NCI-H510A (cell line): ENCODE measurements around the gene GLOD5.

Experiments
- DNase-seq: peaks from one replicate; lab custom pipeline; 2025; lab: John Stamatoyannopoulos, UW

Gene GLOD5

DNA sequence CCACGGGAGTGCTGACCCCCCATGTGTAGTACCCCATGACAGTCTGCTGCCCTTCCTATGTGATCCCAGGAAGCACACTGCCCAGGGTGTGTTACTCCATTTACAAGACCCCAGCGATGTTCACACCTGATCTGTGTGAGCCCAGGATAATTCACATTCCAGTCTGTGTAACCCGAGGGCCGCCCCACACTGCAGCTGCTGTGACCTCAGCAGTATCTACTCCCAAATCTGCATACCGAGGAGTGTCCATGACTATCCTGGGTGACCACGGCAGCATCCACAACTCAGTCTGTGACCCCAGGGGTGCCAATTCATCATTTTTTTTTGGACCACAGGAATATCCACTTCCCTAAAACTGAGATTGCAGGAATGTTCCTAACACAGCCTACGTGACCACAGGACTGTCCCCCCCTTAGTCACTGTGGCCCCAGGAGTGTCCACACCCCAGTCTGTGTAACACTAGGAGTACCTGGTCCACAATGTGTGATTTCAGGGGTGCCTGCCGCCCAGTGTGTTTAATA lies 7.8 kb upstream of the GLOD5 start:
- no peak for DNase-seq

DNA sequence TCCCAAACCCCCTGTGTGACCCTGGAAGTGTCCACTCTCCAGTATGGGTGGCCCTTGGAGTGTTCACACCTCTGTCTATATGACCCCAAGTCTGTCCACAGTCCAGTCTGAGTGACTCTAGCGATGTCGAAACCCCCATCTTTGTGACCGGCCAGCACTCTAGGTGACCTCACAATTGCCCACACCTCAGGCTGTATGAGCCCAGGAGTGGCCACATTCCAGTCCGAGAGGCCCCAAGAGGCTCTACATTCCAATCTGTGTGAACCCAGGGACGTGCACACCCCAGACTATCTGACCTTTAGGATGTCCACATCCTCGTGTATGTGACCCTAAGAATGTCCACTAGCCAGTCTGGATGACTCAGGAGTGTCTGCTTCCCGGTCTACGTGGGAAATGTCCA lies 7.3 kb upstream of the GLOD5 start:
- no peak for DNase-seq

GRCh38 chrX:48769230-48769629 lies 7.7 kb downstream of the GLOD5 start:
- DNase-seq = no peak

DNA sequence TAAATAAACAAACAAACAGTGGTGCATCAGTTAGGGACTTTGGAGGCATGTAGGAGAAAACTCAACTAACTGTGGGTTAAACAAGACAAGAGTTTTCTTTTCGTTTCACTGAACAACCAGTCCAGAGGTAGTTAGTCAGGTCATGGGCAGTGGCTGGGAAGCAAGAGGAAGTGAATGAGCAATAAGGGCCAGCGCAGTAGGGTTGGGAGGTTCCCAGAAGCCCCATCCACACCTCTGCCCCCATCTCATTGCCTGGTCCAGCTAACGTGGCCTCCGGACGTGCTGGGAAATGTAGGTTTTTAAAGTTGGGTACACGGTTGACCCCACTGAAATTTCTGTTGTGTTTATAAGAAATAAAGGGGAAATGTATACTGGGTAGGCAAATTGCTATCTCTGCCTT lies 8.7 kb downstream of the GLOD5 start:
- no peak for DNase-seq

GRCh38 chrX:48772602-48773001 lies 11.1 kb downstream of the GLOD5 start:
- no peak for DNase-seq

DNA sequence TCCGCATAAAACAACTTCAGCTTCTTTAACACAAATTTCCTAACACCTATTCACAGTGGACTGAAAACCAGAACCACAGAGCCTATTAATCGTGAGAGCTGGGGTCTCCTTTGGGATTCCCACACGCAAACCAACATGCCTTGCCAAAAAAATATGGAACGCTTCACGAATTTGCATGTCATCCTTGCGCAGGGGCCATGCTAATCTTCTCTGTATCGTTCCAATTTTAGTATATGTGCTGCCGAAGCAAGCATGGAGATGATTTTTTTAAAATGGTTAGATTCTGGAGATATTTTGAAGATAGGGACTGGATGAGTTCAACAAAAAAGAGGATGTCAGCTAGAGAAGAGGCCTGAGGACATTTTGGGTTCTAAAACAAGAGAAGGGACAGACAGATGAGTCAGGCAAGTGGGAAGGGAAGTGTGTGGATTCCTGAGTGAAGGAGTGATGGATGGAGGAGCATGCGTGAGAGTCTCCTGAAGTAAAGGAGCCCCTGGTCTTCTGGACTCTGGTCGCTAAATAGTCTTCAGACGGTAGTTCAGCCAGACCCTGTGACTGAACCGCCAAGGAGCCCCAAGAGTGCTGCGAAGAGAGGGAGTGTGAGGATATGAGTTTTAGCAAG lies 15.4 kb downstream of the GLOD5 start:
- no peak for DNase-seq

DNA sequence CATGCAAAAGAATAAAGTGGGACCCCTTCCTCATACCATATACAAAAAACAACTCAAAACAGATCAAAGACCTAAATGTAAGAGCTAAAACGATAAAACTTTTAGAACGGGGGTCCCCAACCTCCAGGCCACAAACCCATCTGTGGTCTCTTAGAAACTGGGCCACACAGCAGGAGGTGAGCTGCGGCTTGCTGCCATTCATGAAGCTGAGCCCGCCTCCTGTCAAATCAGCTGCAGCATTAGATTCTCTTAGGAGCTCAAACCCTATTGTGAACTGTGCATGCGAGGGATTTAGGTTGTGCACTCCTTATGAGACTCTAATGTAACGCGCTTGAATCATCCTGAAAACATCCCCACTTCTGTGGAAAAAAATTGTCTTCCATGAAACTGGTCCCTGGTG lies 17.9 kb downstream of the GLOD5 start:
- no peak for DNase-seq

GRCh38 chrX:48781705-48782104 lies 20.2 kb downstream of the GLOD5 start:
- DNase-seq = no peak

DNA sequence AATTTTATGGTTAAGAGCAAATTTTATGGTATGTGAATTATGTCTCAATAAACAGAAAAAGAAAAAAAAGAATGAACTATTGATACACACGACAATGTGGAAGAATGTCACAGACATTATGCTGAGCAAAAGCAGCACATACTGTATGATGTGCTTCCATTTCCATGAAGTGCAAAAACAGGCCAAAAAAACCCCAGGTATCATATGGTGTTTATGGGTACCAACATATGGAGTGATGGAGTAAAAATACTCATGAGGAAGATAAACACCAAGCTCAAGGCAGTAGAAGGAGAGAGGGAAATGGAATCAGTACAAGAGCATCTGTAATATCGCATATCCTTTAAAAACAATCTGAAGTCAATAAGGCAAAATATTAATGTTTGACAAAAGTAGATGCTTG lies 20.7 kb downstream of the GLOD5 start:
- DNase-seq = no peak

DNA sequence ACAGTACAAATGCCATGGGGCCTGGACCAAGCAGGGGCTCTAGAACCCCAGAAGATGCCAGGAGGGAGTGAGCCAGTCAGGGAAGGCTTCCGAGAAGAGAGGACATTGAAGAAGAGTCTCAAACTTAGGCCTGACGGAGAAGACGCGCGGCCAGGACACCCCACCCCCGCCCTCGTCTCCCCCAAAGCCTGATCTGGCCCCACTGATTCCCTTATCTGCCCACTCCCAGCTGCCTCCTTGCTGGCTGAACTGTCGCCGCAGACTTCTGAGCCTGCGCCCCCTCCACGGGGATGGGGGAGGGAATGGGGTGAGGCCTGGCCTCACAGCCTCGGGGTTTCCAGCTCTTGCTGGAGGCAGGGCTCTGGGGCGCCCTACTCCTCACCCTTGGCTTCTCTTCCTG lies 21.2 kb downstream of the GLOD5 start:
- no peak for DNase-seq

- no peak for DNase-seq
These were observed 23.2 kb downstream of the GLOD5 start for GRCh38 chrX:48784726-48785125.

DNA sequence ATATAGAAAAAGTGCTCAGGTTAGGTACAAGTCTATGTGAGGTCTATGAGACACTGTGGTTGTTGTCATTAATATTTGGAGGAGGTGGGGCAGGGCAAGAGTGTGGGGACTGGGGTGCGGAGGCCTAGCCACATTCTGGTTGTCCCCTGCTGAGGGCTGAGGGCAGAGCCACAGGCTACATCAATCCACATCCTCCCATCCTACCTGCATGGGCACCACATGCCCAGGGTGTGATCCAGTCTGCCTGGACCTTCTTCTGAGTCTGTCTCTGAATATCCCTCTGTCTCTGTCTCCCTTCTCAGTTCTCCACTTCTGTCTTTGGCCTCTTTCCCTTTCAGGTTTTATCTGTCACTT lies 23.6 kb downstream of the GLOD5 start:
- no peak for DNase-seq

GRCh38 chrX:48785540-48786214 lies 24.1 kb downstream of the GLOD5 start:
- no peak for DNase-seq

DNA sequence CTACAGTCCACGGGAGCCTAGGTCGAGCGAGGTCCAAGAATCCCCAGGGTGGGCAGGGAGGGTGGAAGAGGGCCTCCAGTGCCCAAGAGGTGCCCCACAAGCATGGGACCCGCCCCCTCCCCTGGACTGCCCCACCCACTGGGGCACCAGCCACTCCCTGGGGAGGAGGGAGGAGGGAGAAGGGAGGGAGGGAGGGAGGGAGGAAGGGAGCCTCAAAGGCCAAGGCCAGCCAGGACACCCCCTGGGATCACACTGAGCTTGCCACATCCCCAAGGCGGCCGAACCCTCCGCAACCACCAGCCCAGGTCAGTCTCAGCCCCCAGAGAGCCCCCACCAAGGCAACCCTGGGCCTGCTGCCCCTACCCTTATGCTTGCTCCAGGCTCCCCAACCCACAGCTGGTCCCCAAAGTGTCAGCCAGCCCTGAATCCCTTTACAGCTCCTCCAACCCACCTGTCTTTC lies 24.8 kb downstream of the GLOD5 start, which contains the start of gene GATA1:
Gene GATA1, plus strand, starts transcription at position 250 of the 460 bp plus-strand sequence. CDS start 4,520 bp downstream, outside the sequence.
- DNase-seq = no peak

GRCh38 chrX:48786825-48787504 lies 25.4 kb downstream of the GLOD5 start:
- no peak for DNase-seq

- no peak for DNase-seq
These were observed 26.2 kb downstream of the GLOD5 start for GRCh38 chrX:48787505-48788443.

- no peak for DNase-seq
These were observed 28.0 kb downstream of the GLOD5 start for GRCh38 chrX:48789366-48790220.

DNA sequence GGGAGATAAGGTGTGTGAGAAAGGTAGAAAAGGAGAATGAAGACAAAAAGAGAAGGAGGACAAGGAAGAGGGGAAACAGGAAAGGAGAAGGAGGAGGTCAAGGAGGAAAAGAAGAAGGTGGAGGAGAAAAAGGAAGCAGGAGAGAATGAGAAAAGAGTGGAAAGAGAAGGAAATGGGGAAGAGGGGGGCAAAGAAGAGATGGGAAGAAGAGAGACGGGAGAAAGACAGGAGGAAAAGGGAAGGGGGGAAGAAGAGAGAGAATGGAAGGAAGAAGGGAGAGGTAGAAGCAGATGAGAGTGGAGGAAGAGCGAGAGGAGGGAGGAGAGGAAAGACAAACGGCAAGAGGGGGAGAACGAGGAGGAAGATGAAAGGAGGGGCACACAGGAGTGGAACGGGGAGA lies 28.9 kb downstream of the GLOD5 start:
- no peak for DNase-seq

GRCh38 chrX:48791063-48791820 lies 29.7 kb downstream of the GLOD5 start:
- no peak for DNase-seq

DNA sequence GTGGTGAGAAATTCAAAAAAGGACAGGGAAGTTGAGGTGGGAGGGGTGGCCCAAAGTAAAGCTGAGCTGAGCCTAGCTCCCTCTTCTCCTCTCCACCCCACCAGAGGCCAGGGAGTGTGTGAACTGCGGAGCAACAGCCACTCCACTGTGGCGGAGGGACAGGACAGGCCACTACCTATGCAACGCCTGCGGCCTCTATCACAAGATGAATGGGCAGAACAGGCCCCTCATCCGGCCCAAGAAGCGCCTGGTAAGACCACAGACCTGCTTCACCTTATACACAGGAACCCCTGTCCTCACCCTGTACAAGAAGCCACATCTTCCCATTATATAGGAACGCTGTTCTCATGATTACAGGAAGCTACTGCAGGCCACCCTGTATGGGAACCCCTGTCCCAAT lies 30.7 kb downstream of the GLOD5 start:
- DNase-seq = no peak
